Hindlimb muscle (tissue), 1 donor: ENCODE measurements around the gene OR6V1. TPM values are rescaled to one million over a fixed set of nuclear protein-coding genes. Genes with fewer than 3 reads are reported as not detected.

Source experiments
- DNase-seq: peaks from one replicate; pipeline ENCODE4 v3.0.0-alpha.2; 2013
- polyA plus RNA-seq: library from polyadenylated mRNA; unstranded; fragments of 120-200 nt; gene quantifications from one replicate; pipeline ENCODE4 v1.2.1, GENCODE V29; 2013; ENCODE audit not compliant: insufficient read length

The OR6V1 gene
- polyA plus RNA-seq = not detected

GRCh38 chr7:143052041-143052440 is at the start of gene OR6V1:
Gene OR6V1 (plus strand): TSS chr7:143052341. CDS start chr7:143052341, 0 bp downstream.
- no peak for DNase-seq

- no peak for DNase-seq
Measured at GRCh38 chr7:143002898-143003297, 49.2 kb upstream of the OR6V1 start.

GRCh38 chr7:143003393-143004051 is 48.6 kb upstream of the OR6V1 start:
- no peak for DNase-seq

- no peak for DNase-seq
Measured at GRCh38 chr7:143005632-143006260, 46.4 kb upstream of the OR6V1 start.

- DNase-seq = peak; percentile 76
Measured at GRCh38 chr7:143008007-143008901, 43.9 kb upstream of the OR6V1 start.

GRCh38 chr7:143012001-143012400 is 40.1 kb upstream of the OR6V1 start:
- DNase-seq = no peak

GRCh38 chr7:143012409-143012808 is 39.7 kb upstream of the OR6V1 start:
- no peak for DNase-seq

- DNase-seq = no peak
Measured at GRCh38 chr7:143013473-143013872, 38.7 kb upstream of the OR6V1 start.

GRCh38 chr7:143013893-143014292 is 38.2 kb upstream of the OR6V1 start:
- DNase-seq = peak; percentile 41

GRCh38 chr7:143015084-143015483 is 37.1 kb upstream of the OR6V1 start:
- DNase-seq = no peak

GRCh38 chr7:143015926-143016490 is 36.1 kb upstream of the OR6V1 start:
- DNase-seq = no peak

GRCh38 chr7:143016996-143017395 is 35.1 kb upstream of the OR6V1 start:
- DNase-seq = no peak

- no peak for DNase-seq
Measured at GRCh38 chr7:143018931-143019330, 33.2 kb upstream of the OR6V1 start.

GRCh38 chr7:143023047-143023446 is 29.1 kb upstream of the OR6V1 start:
- no peak for DNase-seq

GRCh38 chr7:143025371-143025770 is 26.8 kb upstream of the OR6V1 start:
- no peak for DNase-seq

GRCh38 chr7:143027032-143027431 is 25.1 kb upstream of the OR6V1 start, which contains the start of gene OR9A2:
Gene OR9A2 (minus strand): TSS chr7:143027132. CDS start chr7:143027132, 0 bp downstream.
- no peak for DNase-seq

GRCh38 chr7:143027683-143028082 is 24.5 kb upstream of the OR6V1 start:
- no peak for DNase-seq

- no peak for DNase-seq
Measured at GRCh38 chr7:143038635-143039034, 13.5 kb upstream of the OR6V1 start.

GRCh38 chr7:143040209-143040715 is 11.9 kb upstream of the OR6V1 start:
- no peak for DNase-seq

- no peak for DNase-seq
Measured at GRCh38 chr7:143041346-143041745, 10.8 kb upstream of the OR6V1 start.

GRCh38 chr7:143042159-143042789 is 9.9 kb upstream of the OR6V1 start:
- no peak for DNase-seq

- DNase-seq = no peak
Measured at GRCh38 chr7:143042790-143043271, 9.3 kb upstream of the OR6V1 start.
